Thymus (tissue), 11 donors: ENCODE results near the gene MYH10. TPM values are rescaled to one million over a fixed set of nuclear protein-coding genes. Genes with fewer than 3 reads are reported as not detected.

Experiments
- DNase-seq, 9 donors: peaks; one replicate each; pipeline ENCODE4 v3.0.0-alpha.2; 2013; ENCODE audit warnings: low spot score in 9 of 9, low read depth in 6 of 9, missing footprints in 1 of 9
- H3K27ac ChIP-seq, 2 donors: one replicate each; pipeline ENCODE4 v1.5.1; 2013; ENCODE audit warnings: control low read depth in 1 of 2, low read depth in 1 of 2, low read length in 1 of 2, mild to moderate bottlenecking in 1 of 2, moderate library complexity in 1 of 2
- H3K27me3 ChIP-seq, 2 donors: one replicate each; pipeline ENCODE4 v1.5.1; 2013; ENCODE audit warnings: low read length in 1 of 2; ENCODE audit not compliant: control insufficient read depth in 2 of 2, insufficient read depth in 1 of 2
- H3K36me3 ChIP-seq, 2 donors: one replicate each; pipeline ENCODE4 v1.5.1; 2013; ENCODE audit warnings: low read length in 1 of 2, mild to moderate bottlenecking in 1 of 2, moderate library complexity in 1 of 2; ENCODE audit not compliant: control insufficient read depth in 2 of 2, insufficient read depth in 2 of 2
- H3K4me1 ChIP-seq, 2 donors: one replicate each; pipeline ENCODE4 v1.5.1; 2013; ENCODE audit warnings: low read length in 2 of 2; ENCODE audit not compliant: control insufficient read depth in 2 of 2, insufficient read depth in 2 of 2
- H3K4me3 ChIP-seq, 2 donors: one replicate each; pipeline ENCODE4 v1.5.1; 2013; ENCODE audit warnings: low read length in 2 of 2, control low read depth in 1 of 2, mild to moderate bottlenecking in 1 of 2
- H3K9me3 ChIP-seq, 2 donors: one replicate each; pipeline ENCODE4 v1.5.1; 2013; ENCODE audit warnings: low read length in 1 of 2, mild to moderate bottlenecking in 1 of 2; ENCODE audit not compliant: control insufficient read depth in 2 of 2, insufficient read depth in 1 of 2
- WGBS: extraction: QIAGEN DNeasy Blood & Tissue Kit; methylation state at CpG from one replicate; pipeline ENCODE4 v1.1.7; 2013; 5-methylcytosine and 5-hydroxymethylcytosine counted together
- polyA plus RNA-seq: library from polyadenylated mRNA; stranded (reverse); fragments of 200-250 nt; gene quantifications from one replicate; pipeline ENCODE4 v1.2.3, GENCODE V29; 2013
- total RNA-seq: library from RNA; stranded (reverse); fragments of 120-200 nt; gene quantifications from one replicate; pipeline ENCODE4 v1.2.4, GENCODE V29; 2013
- donor health status: healthy.

Gene MYH10
- total and polyA plus RNA-seq, 2 donors, result 4.2 to 13.2 TPM

DNA sequence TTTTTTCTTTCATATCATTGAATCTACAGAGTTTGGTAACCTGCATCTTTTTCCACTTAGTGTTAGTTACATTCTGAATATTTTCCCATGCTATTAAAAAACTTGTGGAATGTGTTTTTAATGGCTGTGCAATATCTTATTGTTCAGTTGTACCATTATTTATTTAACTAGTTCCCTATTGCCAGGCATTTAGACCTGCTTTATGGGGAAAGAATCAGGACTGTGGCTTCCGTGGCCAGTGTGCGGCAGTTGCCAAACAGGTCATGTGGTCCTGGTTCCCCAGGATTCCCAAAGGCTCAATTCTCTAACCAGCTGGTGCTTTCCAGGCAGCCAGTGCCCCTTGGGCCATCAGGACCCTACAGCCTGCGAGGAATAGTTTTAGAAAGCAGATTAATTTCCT is 164.1 kb downstream of the MYH10 start:
- 98% methylated on average over 3 of the region's 3 CpGs for WGBS
- Histone ChIP-seq H3K9me3 (no peaks in the 10 kb centered on the region), H3K4me3 (no peak overlapping the region), H3K27ac (no peak overlapping the region), H3K4me1 (peaks cover 0 to 3% of the 10 kb centered on the region in 2 donors), H3K27me3 (no peaks in the 10 kb centered on the region), H3K36me3 (peaks cover 59 to 62% of the 10 kb centered on the region in 2 donors)
- DNase-seq, result no peak

DNA sequence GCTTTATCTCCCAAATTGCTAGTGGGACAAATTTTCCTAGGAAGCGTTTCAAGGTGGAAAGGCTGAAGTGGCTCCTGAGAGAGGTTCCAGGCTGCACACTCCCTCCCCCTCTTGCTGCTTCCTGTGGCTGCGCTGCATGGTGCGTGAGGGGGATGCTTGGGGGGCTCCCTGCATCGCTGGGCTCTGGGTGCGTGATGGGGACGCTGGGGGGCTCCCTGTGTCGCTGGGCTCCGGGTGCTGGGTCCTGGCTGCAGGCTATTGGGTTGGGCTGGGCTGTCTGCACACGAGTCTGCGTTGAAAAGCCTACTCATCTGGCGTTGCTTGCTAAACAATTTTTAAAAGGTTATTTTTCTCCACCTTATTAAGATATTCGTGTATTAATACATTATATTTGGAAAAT is 164.8 kb downstream of the MYH10 start:
- Histone ChIP-seq H3K9me3 (no peaks in the 10 kb centered on the region), H3K4me3 (no peak overlapping the region), H3K36me3 (peaks cover 62 to 65% of the 10 kb centered on the region in 2 donors), H3K4me1 (peaks cover 0 to 3% of the 10 kb centered on the region in 2 donors), H3K27me3 (no peaks in the 10 kb centered on the region), H3K27ac (no peak overlapping the region)
- 93% methylated on average over 12 of the region's 12 CpGs for WGBS
- DNase-seq, result no peak

DNA sequence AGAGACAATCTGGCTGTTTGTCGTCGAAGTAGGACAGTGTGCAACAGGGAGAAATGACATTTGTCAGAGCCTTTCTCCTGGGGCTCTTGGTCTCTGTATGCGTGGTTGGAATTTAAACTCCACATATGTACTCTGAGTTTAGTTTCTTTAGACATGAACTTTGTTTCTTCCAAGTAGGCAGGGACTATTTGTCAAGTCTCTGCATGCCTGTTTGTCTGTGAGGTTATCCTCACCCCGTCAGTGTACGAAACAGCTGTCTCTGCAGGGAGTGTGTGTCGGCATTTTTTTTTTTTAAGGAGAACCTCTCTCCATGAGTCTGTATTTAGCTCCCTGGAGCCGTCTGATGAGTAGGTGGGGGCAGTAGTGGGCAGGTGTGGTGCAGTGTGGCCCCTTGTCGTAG is 165.2 kb downstream of the MYH10 start:
- H3K27ac ChIP-seq, result peak overlapping the region in 1 of 2 donors; percentile 1
- WGBS, result 92% methylated on average over 8 of the region's 8 CpGs

DNA sequence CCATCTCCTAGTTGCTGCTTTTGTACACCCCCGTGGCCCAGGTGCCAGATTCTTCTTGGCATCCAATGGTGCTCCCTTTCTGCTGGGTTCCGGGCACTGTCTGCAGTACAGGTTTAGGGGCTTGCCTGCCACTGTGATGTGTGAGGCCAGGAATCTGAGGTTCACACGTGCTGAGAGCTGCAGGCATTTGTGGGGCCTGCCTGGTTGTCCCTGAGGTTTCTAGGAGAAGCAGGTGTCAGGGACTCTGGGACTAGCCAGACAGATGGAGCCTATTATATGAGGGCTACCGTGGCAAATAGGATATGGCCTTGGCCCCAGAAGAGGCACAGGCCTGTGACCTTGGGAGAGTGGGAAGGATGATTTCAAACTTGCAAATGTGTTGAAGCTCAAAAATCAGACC is 165.6 kb downstream of the MYH10 start:
- peaks cover 58 to 71% of the 10 kb centered on the region in 2 donors for H3K36me3 ChIP-seq
- no peak overlapping the region for H3K4me3 ChIP-seq
- 71% methylated on average over 4 of the region's 4 CpGs for WGBS
- H3K9me3 ChIP-seq, result no peaks in the 10 kb centered on the region
- peaks cover 0 to 3% of the 10 kb centered on the region in 2 donors for H3K4me1 ChIP-seq
- peak overlapping the region in 1 of 2 donors; percentile 32 for H3K27ac ChIP-seq
- H3K27me3 ChIP-seq, result no peaks in the 10 kb centered on the region
- no peak for DNase-seq

More for the DNA sequence above, 165.2 kb downstream of the MYH10 start:
- Histone ChIP-seq H3K4me3 (no peak overlapping the region), H3K36me3 (peaks cover 58 to 68% of the 10 kb centered on the region in 2 donors), H3K9me3 (no peaks in the 10 kb centered on the region), H3K4me1 (peaks cover 0 to 3% of the 10 kb centered on the region in 2 donors), H3K27me3 (no peaks in the 10 kb centered on the region)
- DNase-seq, result no peak

DNA sequence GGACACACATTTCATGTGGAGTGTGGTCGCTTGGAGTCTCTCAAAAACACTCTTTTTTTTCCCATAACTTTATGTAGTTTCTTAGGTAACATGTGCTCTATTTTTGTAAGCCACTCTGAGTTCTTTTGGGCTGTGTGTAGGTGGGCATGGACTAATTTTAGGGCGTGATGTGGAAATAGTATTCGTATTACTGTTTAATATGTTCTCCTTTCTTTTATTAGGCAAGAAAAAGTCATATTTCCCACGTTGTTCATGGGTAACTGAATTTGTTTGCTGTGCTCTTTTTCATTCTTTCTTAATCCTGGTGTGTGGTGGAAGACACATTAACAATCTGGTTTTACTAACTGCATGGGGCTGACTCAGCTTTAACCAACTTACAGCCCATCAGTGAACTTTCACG is 167.4 kb downstream of the MYH10 start:
- Histone ChIP-seq H3K4me3 (no peak overlapping the region), H3K36me3 (peaks cover 63 to 73% of the 10 kb centered on the region in 2 donors), H3K27ac (peak overlapping the region in 1 of 2 donors; percentile 57), H3K27me3 (no peaks in the 10 kb centered on the region), H3K9me3 (no peaks in the 10 kb centered on the region), H3K4me1 (no peaks in the 10 kb centered on the region)
- WGBS, result 94% methylated on average over 5 of the region's 5 CpGs
- DNase-seq, result no peak

DNA sequence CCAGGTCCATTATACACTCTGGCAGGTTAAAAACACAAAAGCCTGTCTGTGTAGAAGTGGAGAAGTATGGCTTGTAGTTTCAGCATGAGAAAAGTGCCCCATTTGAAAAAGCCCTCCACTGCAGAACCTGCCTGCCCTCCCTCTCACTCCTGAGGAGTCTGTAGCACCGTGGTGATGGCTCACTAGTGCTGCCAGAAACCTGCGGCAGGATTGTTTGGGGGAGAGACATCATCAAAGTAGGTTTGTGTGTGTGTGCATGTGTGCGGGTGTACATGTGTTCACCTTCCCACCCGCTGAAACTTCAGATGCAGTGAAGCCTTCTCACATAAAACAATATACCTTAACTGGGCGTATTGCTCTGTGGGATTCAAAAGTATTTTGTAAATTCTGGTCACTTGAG is 168.0 kb downstream of the MYH10 start:
- no peak overlapping the region for H3K4me3 ChIP-seq
- H3K27me3 ChIP-seq, result no peaks in the 10 kb centered on the region
- 77% methylated on average over 5 of the region's 5 CpGs for WGBS
- peaks cover 62 to 72% of the 10 kb centered on the region in 2 donors for H3K36me3 ChIP-seq
- H3K9me3 ChIP-seq, result no peaks in the 10 kb centered on the region
- H3K27ac ChIP-seq, result no peak overlapping the region
- DNase-seq, result no peak
- H3K4me1 ChIP-seq, result no peaks in the 10 kb centered on the region

DNA sequence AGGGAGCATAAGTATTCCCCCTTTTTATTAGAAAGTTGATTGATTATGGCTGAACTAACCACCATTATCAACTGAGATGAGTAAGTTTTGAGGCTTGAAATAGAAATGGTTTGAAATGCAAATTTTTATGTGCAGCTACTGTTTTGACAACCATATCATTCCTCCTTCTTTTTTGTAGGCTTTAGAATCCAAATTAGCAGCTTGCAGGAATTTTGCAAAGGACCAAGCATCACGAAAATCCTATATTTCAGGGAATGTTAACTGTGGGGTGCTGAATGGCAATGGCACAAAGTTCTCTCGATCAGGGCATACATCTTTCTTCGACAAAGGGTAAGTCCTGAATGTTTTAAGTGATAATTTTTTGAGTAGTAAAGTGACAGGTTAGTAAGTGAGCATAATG is 170.7 kb downstream of the MYH10 start:
- Histone ChIP-seq H3K36me3 (peaks cover 67 to 71% of the 10 kb centered on the region in 2 donors), H3K9me3 (no peaks in the 10 kb centered on the region), H3K4me1 (no peaks in the 10 kb centered on the region), H3K27me3 (no peaks in the 10 kb centered on the region), H3K27ac (no peak overlapping the region), H3K4me3 (no peak overlapping the region)
- WGBS, result 98% methylated on average over 3 of the region's 3 CpGs
- no peak for DNase-seq

DNA sequence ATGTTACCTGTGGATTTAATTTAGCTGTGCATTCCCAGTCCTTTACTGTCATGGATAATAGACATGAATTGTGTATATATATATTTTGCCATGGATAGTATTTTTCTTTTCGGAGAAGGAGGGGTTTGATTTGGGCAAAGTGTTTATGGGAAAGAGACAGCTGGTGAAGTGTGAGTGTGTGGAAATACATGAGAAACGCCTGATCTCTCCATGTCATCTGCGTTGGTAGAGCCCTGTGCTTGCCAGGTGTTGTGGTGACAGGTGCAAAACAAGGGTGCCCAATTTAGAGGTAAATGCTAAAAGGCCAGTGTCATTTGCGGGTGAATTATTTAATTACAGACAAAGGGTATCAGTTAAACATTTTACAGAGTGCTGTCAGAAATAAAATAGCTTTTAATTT is 171.4 kb downstream of the MYH10 start:
- 94% methylated on average over 4 of the region's 4 CpGs for WGBS
- H3K36me3 ChIP-seq, result peaks cover 67 to 70% of the 10 kb centered on the region in 2 donors
- no peak for DNase-seq

DNA sequence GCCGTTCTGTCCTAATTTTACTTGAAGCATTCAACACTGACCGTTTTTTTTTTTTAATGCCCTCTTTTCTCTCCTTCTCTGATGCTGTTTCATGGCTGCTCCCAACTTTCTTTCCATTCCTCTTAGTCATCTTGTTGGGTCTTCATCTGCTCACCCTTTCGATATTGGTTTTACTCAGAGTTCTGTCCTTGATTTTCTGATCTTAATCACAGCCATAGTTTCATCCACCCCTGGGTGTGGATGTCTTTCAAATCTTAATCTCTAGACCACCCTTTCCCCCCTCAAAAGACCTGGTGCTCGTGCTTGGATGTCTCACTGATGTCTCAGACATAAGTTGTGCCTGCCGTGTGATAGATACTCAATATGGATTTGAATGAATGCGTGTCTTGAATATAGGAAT is 172.4 kb downstream of the MYH10 start:
- WGBS, result 98% methylated on average over 6 of the region's 6 CpGs
- H3K27me3 ChIP-seq, result no peaks in the 10 kb centered on the region
- no peak overlapping the region for H3K27ac ChIP-seq

More for the DNA sequence above, 171.4 kb downstream of the MYH10 start:
- no peak overlapping the region for H3K4me3 ChIP-seq
- no peaks in the 10 kb centered on the region for H3K27me3 ChIP-seq
- H3K27ac ChIP-seq, result no peak overlapping the region
- H3K4me1 ChIP-seq, result no peaks in the 10 kb centered on the region
- H3K9me3 ChIP-seq, result no peaks in the 10 kb centered on the region

More for the DNA sequence above, 172.4 kb downstream of the MYH10 start:
- no peaks in the 10 kb centered on the region for H3K4me1 ChIP-seq
- no peaks in the 10 kb centered on the region for H3K9me3 ChIP-seq
- H3K36me3 ChIP-seq, result peaks cover 61 to 62% of the 10 kb centered on the region in 2 donors
- H3K4me3 ChIP-seq, result no peak overlapping the region
- DNase-seq, result no peak
